Measurements from ENCODE around the gene KIF21A. TPM values are rescaled to one million over a fixed set of nuclear protein-coding genes. Genes with fewer than 3 reads are reported as not detected.
A peak's percentile ranks its signal among the peaks of the same experiment; 100 is the strongest.

KIF21A gene
- total and polyA plus RNA-seq, 5 donors from 2014 or later, result 1.7 to 10.7 (median 2.1) TPM

- Histone ChIP-seq H3K27me3 (ENCODE audit: control insufficient read depth, insufficient read depth, low read length) (peaks cover under 1% of the 10 kb centered on the region), H3K4me3 (ENCODE audit: low read depth, low read length) (no peak overlapping the region), H3K27ac (ENCODE audit: insufficient read depth, low read length, poor library complexity, severe bottlenecking) (peak overlapping the region; percentile 71), H3K9me3 (ENCODE audit: control insufficient read depth in 2 of 2, low read length in 2 of 2) (no peaks in the 10 kb centered on the region), H3K4me1 (ENCODE audit: control insufficient read depth, insufficient read depth, low read length, poor library complexity, severe bottlenecking) (peaks cover 10% of the 10 kb centered on the region), H3K36me3 (ENCODE audit: control insufficient read depth, insufficient read depth, low read length) (no peaks in the 10 kb centered on the region)
- DNase-seq, result no peak
- H3K4me3 Mint-ChIP-seq, result peak overlapping the region; percentile 81 to 96 (median 95)
- ATAC-seq (ENCODE audit: low read depth in 2 of 2), result peak in 1 of 2 donors; percentile 8
- no peaks in the 10 kb centered on the region for H3K36me3 Mint-ChIP-seq
- H3K27me3 Mint-ChIP-seq, result peaks cover 19% of the 10 kb centered on the region
- H3K4me1 Mint-ChIP-seq, result peaks cover 13 to 25% (median 17%) of the 10 kb centered on the region in 4 donors
- no peaks in the 10 kb centered on the region for H3K9me3 Mint-ChIP-seq
- no peak overlapping the region for H3K27ac Mint-ChIP-seq
These were observed 164 bp downstream of the KIF21A start for GRCh38 chr12:39442831-39443080.

GRCh38 chr12:39441963-39442830, 723 bp downstream of the KIF21A start:
- H3K27ac Mint-ChIP-seq, result peak overlapping the region; percentile 89 to 97 (median 93)
- no peaks in the 10 kb centered on the region for H3K36me3 ChIP-seq (ENCODE audit: control insufficient read depth, insufficient read depth, low read length)
- H3K27ac ChIP-seq (ENCODE audit: insufficient read depth, low read length, poor library complexity, severe bottlenecking), result peak overlapping the region; percentile 71
- H3K9me3 Mint-ChIP-seq, result no peaks in the 10 kb centered on the region
- ATAC-seq (ENCODE audit: low read depth in 2 of 2), result no peak
- H3K9me3 ChIP-seq (ENCODE audit: control insufficient read depth in 2 of 2, low read length in 2 of 2), result no peaks in the 10 kb centered on the region
- H3K27me3 Mint-ChIP-seq, result peaks cover 13% of the 10 kb centered on the region
- DNase-seq, result peak in 1 of 3 donors; percentile 39
- no peaks in the 10 kb centered on the region for H3K27me3 ChIP-seq (ENCODE audit: control insufficient read depth, insufficient read depth, low read length)
- H3K4me3 Mint-ChIP-seq, result peak overlapping the region; percentile 94 to 99 (median 96)
- H3K4me1 ChIP-seq (ENCODE audit: control insufficient read depth, insufficient read depth, low read length, poor library complexity, severe bottlenecking), result peaks cover 10% of the 10 kb centered on the region
- H3K4me3 ChIP-seq (ENCODE audit: low read depth, low read length), result peak overlapping the region; percentile 60
- H3K4me1 Mint-ChIP-seq, result peaks cover 13 to 25% (median 17%) of the 10 kb centered on the region in 4 donors
- no peaks in the 10 kb centered on the region for H3K36me3 Mint-ChIP-seq

GRCh38 chr12:39441189-39441962, 1.5 kb downstream of the KIF21A start:
- no peaks in the 10 kb centered on the region for H3K9me3 ChIP-seq (ENCODE audit: control insufficient read depth in 2 of 2, low read length in 2 of 2)
- Mint-ChIP-seq H3K4me1 (peaks cover 16 to 25% (median 17%) of the 10 kb centered on the region in 4 donors), H3K27me3 (peaks cover 10% of the 10 kb centered on the region), H3K27ac (peak overlapping the region in 1 of 3 donors; percentile 89), H3K36me3 (no peaks in the 10 kb centered on the region), H3K4me3 (peak overlapping the region; percentile 94 to 99 (median 96)), H3K9me3 (no peaks in the 10 kb centered on the region)
- H3K27me3 ChIP-seq (ENCODE audit: control insufficient read depth, insufficient read depth, low read length), result no peaks in the 10 kb centered on the region
- H3K27ac ChIP-seq (ENCODE audit: insufficient read depth, low read length, poor library complexity, severe bottlenecking), result no peak overlapping the region
- ATAC-seq (ENCODE audit: low read depth in 2 of 2) (no peak), DNase-seq (no peak)
- peaks cover 10% of the 10 kb centered on the region for H3K4me1 ChIP-seq (ENCODE audit: control insufficient read depth, insufficient read depth, low read length, poor library complexity, severe bottlenecking)
- no peaks in the 10 kb centered on the region for H3K36me3 ChIP-seq (ENCODE audit: control insufficient read depth, insufficient read depth, low read length)
- H3K4me3 ChIP-seq (ENCODE audit: low read depth, low read length), result peak overlapping the region; percentile 60

- H3K27ac Mint-ChIP-seq, result peak overlapping the region in 1 of 3 donors; percentile 15
- no peak overlapping the region for H3K27ac ChIP-seq (ENCODE audit: insufficient read depth, low read length, poor library complexity, severe bottlenecking)
- H3K4me1 Mint-ChIP-seq, result peaks cover 16 to 25% (median 17%) of the 10 kb centered on the region in 4 donors
- no peaks in the 10 kb centered on the region for H3K36me3 ChIP-seq (ENCODE audit: control insufficient read depth, insufficient read depth, low read length)
- H3K36me3 Mint-ChIP-seq, result no peaks in the 10 kb centered on the region
- DNase-seq, result no peak
- no peaks in the 10 kb centered on the region for H3K27me3 ChIP-seq (ENCODE audit: control insufficient read depth, insufficient read depth, low read length)
- ATAC-seq (ENCODE audit: low read depth in 2 of 2), result no peak
- H3K9me3 Mint-ChIP-seq, result no peaks in the 10 kb centered on the region
- H3K4me3 ChIP-seq (ENCODE audit: low read depth, low read length), result no peak overlapping the region
- H3K4me3 Mint-ChIP-seq, result peak overlapping the region; percentile 67 to 94 (median 76)
- H3K9me3 ChIP-seq (ENCODE audit: control insufficient read depth in 2 of 2, low read length in 2 of 2), result no peaks in the 10 kb centered on the region
- H3K4me1 ChIP-seq (ENCODE audit: control insufficient read depth, insufficient read depth, low read length, poor library complexity, severe bottlenecking), result peaks cover 10% of the 10 kb centered on the region
- H3K27me3 Mint-ChIP-seq, result peaks cover 10% of the 10 kb centered on the region
These were observed 2.1 kb downstream of the KIF21A start for GRCh38 chr12:39440781-39441180.

- Mint-ChIP-seq H3K36me3 (no peaks in the 10 kb centered on the region), H3K4me1 (peaks cover 16 to 25% (median 17%) of the 10 kb centered on the region in 4 donors), H3K9me3 (no peaks in the 10 kb centered on the region), H3K4me3 (peak overlapping the region in 2 of 4 donors; percentile 53 to 94), H3K27ac (no peak overlapping the region), H3K27me3 (peaks cover 9% of the 10 kb centered on the region)
- Histone ChIP-seq H3K4me3 (ENCODE audit: low read depth, low read length) (no peak overlapping the region), H3K27ac (ENCODE audit: insufficient read depth, low read length, poor library complexity, severe bottlenecking) (no peak overlapping the region), H3K9me3 (ENCODE audit: control insufficient read depth in 2 of 2, low read length in 2 of 2) (no peaks in the 10 kb centered on the region), H3K36me3 (ENCODE audit: control insufficient read depth, insufficient read depth, low read length) (no peaks in the 10 kb centered on the region), H3K4me1 (ENCODE audit: control insufficient read depth, insufficient read depth, low read length, poor library complexity, severe bottlenecking) (peaks cover 10% of the 10 kb centered on the region), H3K27me3 (ENCODE audit: control insufficient read depth, insufficient read depth, low read length) (no peaks in the 10 kb centered on the region)
- DNase-seq (no peak), ATAC-seq (ENCODE audit: low read depth in 2 of 2) (no peak)
These were observed 2.8 kb downstream of the KIF21A start for GRCh38 chr12:39440101-39440500.

- Histone ChIP-seq H3K27ac (ENCODE audit: insufficient read depth, low read length, poor library complexity, severe bottlenecking) (no peak overlapping the region), H3K4me3 (ENCODE audit: low read depth, low read length) (no peak overlapping the region), H3K9me3 (ENCODE audit: control insufficient read depth in 2 of 2, low read length in 2 of 2) (no peaks in the 10 kb centered on the region), H3K36me3 (ENCODE audit: control insufficient read depth, insufficient read depth, low read length) (no peaks in the 10 kb centered on the region), H3K4me1 (ENCODE audit: control insufficient read depth, insufficient read depth, low read length, poor library complexity, severe bottlenecking) (no peaks in the 10 kb centered on the region), H3K27me3 (ENCODE audit: control insufficient read depth, insufficient read depth, low read length) (no peaks in the 10 kb centered on the region)
- no peak overlapping the region for H3K4me3 Mint-ChIP-seq
- no peaks in the 10 kb centered on the region for H3K9me3 Mint-ChIP-seq
- no peak overlapping the region for H3K27ac Mint-ChIP-seq
- no peaks in the 10 kb centered on the region for H3K36me3 Mint-ChIP-seq
- DNase-seq, result no peak
- H3K27me3 Mint-ChIP-seq, result no peaks in the 10 kb centered on the region
- no peak for ATAC-seq (ENCODE audit: low read depth in 2 of 2)
- peaks cover 0 to 6% (median under 1%) of the 10 kb centered on the region in 4 donors for H3K4me1 Mint-ChIP-seq
These were observed 7.4 kb downstream of the KIF21A start for GRCh38 chr12:39435531-39435930.

- Histone ChIP-seq H3K9me3 (ENCODE audit: control insufficient read depth in 2 of 2, low read length in 2 of 2) (no peaks in the 10 kb centered on the region), H3K27ac (ENCODE audit: insufficient read depth, low read length, poor library complexity, severe bottlenecking) (no peak overlapping the region), H3K27me3 (ENCODE audit: control insufficient read depth, insufficient read depth, low read length) (no peaks in the 10 kb centered on the region), H3K4me1 (ENCODE audit: control insufficient read depth, insufficient read depth, low read length, poor library complexity, severe bottlenecking) (no peaks in the 10 kb centered on the region), H3K36me3 (ENCODE audit: control insufficient read depth, insufficient read depth, low read length) (no peaks in the 10 kb centered on the region), H3K4me3 (ENCODE audit: low read depth, low read length) (no peak overlapping the region)
- Mint-ChIP-seq H3K4me1 (peaks cover 0 to 12% (median 3%) of the 10 kb centered on the region in 4 donors), H3K27ac (no peak overlapping the region), H3K36me3 (no peaks in the 10 kb centered on the region), H3K27me3 (no peaks in the 10 kb centered on the region), H3K4me3 (no peak overlapping the region), H3K9me3 (no peaks in the 10 kb centered on the region)
- no peak for DNase-seq
- ATAC-seq (ENCODE audit: low read depth in 2 of 2), result no peak
These were observed 11.1 kb downstream of the KIF21A start for GRCh38 chr12:39431797-39432196.
